H9 (cell line): ENCODE results near the gene KL. TPM values are rescaled to one million over a fixed set of nuclear protein-coding genes. Genes with fewer than 3 reads are reported as not detected.

Experiments used
- DNase-seq: peaks from one replicate; pipeline ENCODE4 v3.0.0-alpha.2; 2017
- H2AFZ ChIP-seq: one replicate; pipeline ENCODE4 v1.6.1; 2013; ENCODE audit warnings: mild to moderate bottlenecking, low read length, control low read depth, moderate library complexity
- H2AK5ac ChIP-seq: 2 replicates; pipeline ENCODE4 v1.6.1; 2013; ENCODE audit warnings: low read length, control low read depth, mixed read lengths; ENCODE audit not compliant: insufficient read length
- H2BK120ac ChIP-seq: one replicate; pipeline ENCODE4 v1.6.1; 2013; ENCODE audit warnings: low read depth, mild to moderate bottlenecking, low read length, control low read depth, inconsistent platforms; ENCODE audit not compliant: poor library complexity, severe bottlenecking
- H2BK12ac ChIP-seq: 2 replicates; pipeline ENCODE4 v1.6.1; 2013; ENCODE audit warnings: low read length, control low read depth, mixed read lengths, low read depth; ENCODE audit not compliant: insufficient read length
- H2BK15ac ChIP-seq: 2 replicates; pipeline ENCODE4 v1.6.1; 2013; ENCODE audit warnings: low read depth, low read length, control low read depth
- H2BK20ac ChIP-seq: one replicate; pipeline ENCODE4 v1.6.1; 2013; ENCODE audit warnings: low read depth, mild to moderate bottlenecking, low read length, control low read depth, inconsistent platforms; ENCODE audit not compliant: poor library complexity, severe bottlenecking
- H2BK5ac ChIP-seq: 2 replicates; pipeline ENCODE4 v1.6.1; 2013; ENCODE audit warnings: low read length, control low read depth, mixed read lengths; ENCODE audit not compliant: insufficient read length
- H3K14ac ChIP-seq: 2 replicates; pipeline ENCODE4 v1.6.1; 2013; ENCODE audit warnings: low read length, control low read depth; ENCODE audit not compliant: insufficient read depth
- H3K18ac ChIP-seq: 2 replicates; pipeline ENCODE4 v1.6.1; 2013; ENCODE audit warnings: low read depth, mild to moderate bottlenecking, mixed read lengths, low read length, control low read depth; ENCODE audit not compliant: insufficient read length
- H3K23ac ChIP-seq: 2 replicates; pipeline ENCODE4 v1.6.1; 2013; ENCODE audit warnings: low read length, control low read depth, mixed read lengths, low read depth; ENCODE audit not compliant: insufficient read length
- H3K23me2 ChIP-seq: 2 replicates; pipeline ENCODE4 v1.6.1; 2013; ENCODE audit warnings: low read depth, mild to moderate bottlenecking, mixed read lengths, low read length, control low read depth; ENCODE audit not compliant: insufficient read length, poor library complexity, severe bottlenecking
- H3K27ac ChIP-seq: 2 replicates; pipeline ENCODE4 v1.5.1; 2013; ENCODE audit warnings: low read length, control low read depth, mixed read lengths, low read depth; ENCODE audit not compliant: insufficient read length
- H3K27me3 ChIP-seq: 2 replicates; pipeline ENCODE4 v1.6.1; 2013; ENCODE audit warnings: low read length, control low read depth, inconsistent platforms; ENCODE audit not compliant: insufficient read depth
- H3K4ac ChIP-seq: 2 replicates; pipeline ENCODE4 v1.6.1; 2013; ENCODE audit warnings: low read depth, mild to moderate bottlenecking, control low read depth, inconsistent platforms, low read length, moderate library complexity
- H3K4me1 ChIP-seq: 2 replicates; pipeline ENCODE4 v1.6.1; 2013; ENCODE audit warnings: low read length, control low read depth, inconsistent platforms; ENCODE audit not compliant: insufficient read depth
- H3K4me2 ChIP-seq: 2 replicates; pipeline ENCODE4 v1.6.1; 2013; ENCODE audit warnings: low read length, control low read depth, mixed read lengths; ENCODE audit not compliant: insufficient read length, insufficient read depth
- H3K56ac ChIP-seq: 2 replicates; pipeline ENCODE4 v1.6.1; 2013; ENCODE audit warnings: low read depth, mild to moderate bottlenecking, mixed read lengths, low read length, control low read depth; ENCODE audit not compliant: insufficient read length
- H3K79me1 ChIP-seq: 2 replicates; pipeline ENCODE4 v1.6.1; 2013; ENCODE audit warnings: low read depth, mild to moderate bottlenecking, moderate library complexity, low read length, control low read depth, inconsistent platforms; ENCODE audit not compliant: insufficient read depth, poor library complexity, severe bottlenecking
- H3K79me2 ChIP-seq: 2 replicates; pipeline ENCODE4 v1.6.1; 2013; ENCODE audit warnings: low read length, control low read depth, inconsistent platforms; ENCODE audit not compliant: insufficient read depth
- H3K9ac ChIP-seq: 2 replicates; pipeline ENCODE4 v1.6.1; 2013; ENCODE audit warnings: low read length, control low read depth, mixed read lengths; ENCODE audit not compliant: insufficient read length; ENCODE audit errors: extremely low read depth
- H3K9me3 ChIP-seq: one replicate; pipeline ENCODE4 v1.6.1; 2013; ENCODE audit warnings: low read depth, low read length, inconsistent platforms; ENCODE audit not compliant: control insufficient read depth
- H3T11ph ChIP-seq: one replicate; pipeline ENCODE4 v1.6.1; 2013; ENCODE audit warnings: mild to moderate bottlenecking, low read length, control low read depth, inconsistent platforms
- H4K20me1 ChIP-seq: one replicate; pipeline ENCODE4 v1.6.1; 2013; ENCODE audit not compliant: control insufficient read depth, insufficient read length, insufficient read depth
- H4K5ac ChIP-seq: 2 replicates; pipeline ENCODE4 v1.6.1; 2013; ENCODE audit warnings: low read depth, mild to moderate bottlenecking, mixed read lengths, low read length, control low read depth; ENCODE audit not compliant: insufficient read length
- H4K8ac ChIP-seq: replicated peaks from 2 replicates; pipeline ENCODE4 v1.6.1; 2013; ENCODE audit warnings: low read length, control low read depth, mixed read lengths, low read depth; ENCODE audit not compliant: insufficient read length
- H4K91ac ChIP-seq: 2 replicates; pipeline ENCODE4 v1.6.1; 2013; ENCODE audit warnings: low read depth, mild to moderate bottlenecking, moderate library complexity, mixed read lengths, low read length, control low read depth; ENCODE audit not compliant: insufficient read length
- H3K27ac Mint-ChIP-seq, 3 experiments: 2 replicates in 2 of 3; 3 replicates in 1 of 3; pipeline ENCODE4 v1.8.0; 2020 to 2021; ENCODE audit warnings: mixed read lengths in 3 of 3, mild to moderate bottlenecking in 1 of 3, moderate library complexity in 1 of 3
- H3K27me3 Mint-ChIP-seq: 2 replicates; pipeline ENCODE4 v1.8.0; 2021; ENCODE audit warnings: low read depth, mild to moderate bottlenecking, moderate library complexity, mixed read lengths
- H3K36me3 Mint-ChIP-seq, 3 experiments: 2 replicates in 2 of 3; 3 replicates in 1 of 3; pipeline ENCODE4 v1.8.0; 2020 to 2021; ENCODE audit warnings: low read depth in 3 of 3, mixed read lengths in 3 of 3; ENCODE audit not compliant: insufficient read depth in 1 of 3
- H3K4me1 Mint-ChIP-seq, 2 experiments: 2 replicates each; pipeline ENCODE4 v1.8.0; 2020; ENCODE audit warnings: mixed read lengths in 2 of 2
- H3K4me3 Mint-ChIP-seq, 2 experiments: 2 replicates in 1 of 2; 3 replicates in 1 of 2; pipeline ENCODE4 v1.8.0; 2020 to 2021; ENCODE audit warnings: mild to moderate bottlenecking in 2 of 2, mixed read lengths in 2 of 2, moderate library complexity in 1 of 2
- H3K9me3 Mint-ChIP-seq, 2 experiments: 2 replicates in 1 of 2; 3 replicates in 1 of 2; pipeline ENCODE4 v1.8.0; 2020; ENCODE audit warnings: mild to moderate bottlenecking in 2 of 2, mixed read lengths in 2 of 2, moderate library complexity in 1 of 2
- CTCF ChIP-seq: fragments of 200-600 bp; sonication (generic); conservative IDR thresholded peaks from 3 replicates; pipeline ENCODE4 v1.8.0; 2021; ENCODE audit warnings: antibody characterized with exemption, mild to moderate bottlenecking
- WGBS: extraction: QIAGEN DNeasy Blood & Tissue Kit; methylation state at CpG from one replicate; pipeline ENCODE4 v1.1.7; 2013; ENCODE audit warnings: missing lambda C conversion rate, low lambda C conversion rate, mixed read lengths; ENCODE audit not compliant: insufficient read length; ENCODE audit errors: extremely low coverage; 5-methylcytosine and 5-hydroxymethylcytosine counted together
- total RNA-seq: library from RNA; stranded (reverse); gene quantifications from 2 replicates; pipeline ENCODE4 v1.2.1, GENCODE V29; 2021

Gene KL
- total RNA-seq, 1 experiment from 2014 or later = not detected

- no peak overlapping the region for H4K8ac ChIP-seq
- H3K4me2 ChIP-seq = no peak overlapping the region
- H3K79me2 ChIP-seq = no peaks in the 10 kb centered on the region
- H2BK120ac ChIP-seq = no peak overlapping the region
- H4K20me1 ChIP-seq = no peaks in the 10 kb centered on the region
- no peaks in the 10 kb centered on the region for H3K4me1 ChIP-seq
- no peak overlapping the region for H3K18ac ChIP-seq
- H3K27ac Mint-ChIP-seq = no peak overlapping the region
- no peaks in the 10 kb centered on the region for H3K27me3 ChIP-seq
- H3K79me1 ChIP-seq = no peaks in the 10 kb centered on the region
- H3K9me3 Mint-ChIP-seq = no peaks in the 10 kb centered on the region
- H2BK12ac ChIP-seq = no peak overlapping the region
- no peak overlapping the region for H2AFZ ChIP-seq
- H3T11ph ChIP-seq = no peak overlapping the region
- no peaks in the 10 kb centered on the region for H3K23me2 ChIP-seq
- no peak overlapping the region for H2AK5ac ChIP-seq
- H3K14ac ChIP-seq = no peak overlapping the region
- H3K4ac ChIP-seq = no peak overlapping the region
- DNase-seq = no peak
- H3K56ac ChIP-seq = no peak overlapping the region
- no peak overlapping the region for H3K9ac ChIP-seq
- H4K5ac ChIP-seq = no peak overlapping the region
- peaks cover 0 to 7% (median 0%) of the 10 kb centered on the region in 3 experiments; a peak in 2 of 7 replicates for H3K36me3 Mint-ChIP-seq
- H3K9me3 ChIP-seq = no peaks in the 10 kb centered on the region
- H3K4me1 Mint-ChIP-seq = peaks cover 4 to 6% of the 10 kb centered on the region in 2 experiments; a peak in 3 of 4 replicates
- H3K27ac ChIP-seq = no peak overlapping the region
- H3K23ac ChIP-seq = no peak overlapping the region
- TF ChIP-seq CTCF = no peak
- H2BK15ac ChIP-seq = no peak overlapping the region
- no peaks in the 10 kb centered on the region for H3K27me3 Mint-ChIP-seq
- no peak overlapping the region for H3K4me3 Mint-ChIP-seq
- no peak overlapping the region for H4K91ac ChIP-seq
- no peak overlapping the region for H2BK5ac ChIP-seq
- H2BK20ac ChIP-seq = no peak overlapping the region
- no CpG with 5 or more reads among the region's 2 CpGs for WGBS
Observed at GRCh38 chr13:33101835-33102234, 85.6 kb downstream of the KL start.
